ENCODE measurements around the gene CLPTM1. TPM values are rescaled to one million over a fixed set of nuclear protein-coding genes. Genes with fewer than 3 reads are reported as not detected.

CLPTM1 gene
- total and polyA plus RNA-seq, 9 of the 15 experiments (the other 6 are each of a cell fraction or from before 2014, with no cell fraction given), result 0.37 to 96.0 (median 27.5) TPM

DNA sequence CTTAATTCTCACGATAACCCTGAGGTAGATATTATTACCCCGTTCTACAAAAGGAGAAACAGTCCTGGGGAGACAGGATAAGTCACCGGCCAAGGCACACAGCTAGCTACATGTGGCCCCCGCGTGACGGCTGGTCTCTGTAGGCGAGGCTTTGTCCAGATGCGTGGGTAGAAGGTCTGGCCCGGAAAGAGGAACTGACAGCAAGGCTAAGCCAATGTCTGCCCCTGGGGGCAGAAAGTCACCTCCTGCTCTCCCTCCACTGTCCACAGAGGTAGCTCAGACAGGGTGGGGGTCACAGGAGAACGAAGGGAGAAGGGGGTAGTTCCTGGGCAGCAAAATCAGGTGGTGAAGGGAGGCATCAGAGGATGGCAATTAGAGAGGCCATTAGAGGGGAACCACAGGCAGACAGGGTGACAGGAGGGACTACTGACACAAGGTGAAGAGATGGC lies 11.4 kb upstream of the CLPTM1 start (continued):
- TF ChIP-seq CBX8 (IDR thresholded peaks at IDR 0.05; ENCODE audit: borderline replicate concordance, extremely low read depth, low read depth, low read length, poor library complexity, severe bottlenecking), result no peak
- TF ChIP-seq, protein P1, sequence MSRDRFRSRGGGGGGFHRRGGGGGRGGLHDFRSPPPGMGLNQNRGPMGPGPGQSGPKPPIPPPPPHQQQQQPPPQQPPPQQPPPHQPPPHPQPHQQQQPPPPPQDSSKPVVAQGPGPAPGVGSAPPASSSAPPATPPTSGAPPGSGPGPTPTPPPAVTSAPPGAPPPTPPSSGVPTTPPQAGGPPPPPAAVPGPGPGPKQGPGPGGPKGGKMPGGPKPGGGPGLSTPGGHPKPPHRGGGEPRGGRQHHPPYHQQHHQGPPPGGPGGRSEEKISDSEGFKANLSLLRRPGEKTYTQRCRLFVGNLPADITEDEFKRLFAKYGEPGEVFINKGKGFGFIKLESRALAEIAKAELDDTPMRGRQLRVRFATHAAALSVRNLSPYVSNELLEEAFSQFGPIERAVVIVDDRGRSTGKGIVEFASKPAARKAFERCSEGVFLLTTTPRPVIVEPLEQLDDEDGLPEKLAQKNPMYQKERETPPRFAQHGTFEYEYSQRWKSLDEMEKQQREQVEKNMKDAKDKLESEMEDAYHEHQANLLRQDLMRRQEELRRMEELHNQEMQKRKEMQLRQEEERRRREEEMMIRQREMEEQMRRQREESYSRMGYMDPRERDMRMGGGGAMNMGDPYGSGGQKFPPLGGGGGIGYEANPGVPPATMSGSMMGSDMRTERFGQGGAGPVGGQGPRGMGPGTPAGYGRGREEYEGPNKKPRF (IDR thresholded peaks at IDR 0.05; ENCODE audit: low read depth, low read length), result no peak

DNA sequence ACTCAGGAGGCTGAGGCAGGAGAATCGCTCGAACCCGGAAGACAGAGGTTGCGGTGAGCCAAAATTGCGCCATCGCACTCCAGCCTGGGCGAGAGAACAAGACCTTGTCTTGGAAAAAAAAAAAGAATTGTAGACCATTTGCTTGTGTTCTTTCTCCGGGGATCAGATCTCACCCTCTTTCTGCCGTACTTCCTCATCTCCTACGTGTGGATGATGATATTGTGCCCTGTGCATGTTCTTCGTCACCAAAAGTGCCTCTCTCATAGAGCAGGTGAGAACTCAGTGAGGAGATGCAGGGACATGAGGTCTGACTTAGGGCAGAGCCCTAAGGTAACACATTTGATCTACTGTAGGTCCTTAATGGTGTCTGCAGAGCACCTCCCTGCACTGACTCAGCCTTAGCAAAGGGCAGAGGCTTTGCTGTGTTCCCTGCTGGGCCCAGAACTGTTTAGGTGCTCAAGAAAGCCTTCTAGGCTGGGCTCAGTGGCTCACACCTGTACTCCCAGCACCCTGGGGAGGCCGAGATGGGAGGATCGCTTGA lies 8.1 kb upstream of the CLPTM1 start:
- 72% methylated on average over 13 of the region's 13 CpGs for WGBS (ENCODE audit: insufficient coverage, low coverage, missing lambda C conversion rate)
- CTCF ChIA-PET (ENCODE audit: low intra/inter-chr PET ratio), result no interaction called here
- H2AFZ ChIP-seq (ENCODE audit: low read depth, low read length), result no peak overlapping the region
- no peak for DNase-seq (ENCODE audit: extremely low read depth in 1 of 4, low spot score in 3 of 4)
- no peaks in the 10 kb centered on the region for H4K20me1 ChIP-seq (replicated peaks; ENCODE audit: control insufficient read depth, insufficient read depth, low read length)
- POLR2A ChIA-PET, result no interaction called here
- H3K4me2 ChIP-seq (ENCODE audit: insufficient read depth, low read length), result no peak overlapping the region
- in situ Hi-C loops (cut with MboI) (no loop called here), intact Hi-C loops (cut with micrococcal nuclease) (no loop called here)
- H3K27me3 ChIP-seq (ENCODE audit: control insufficient read depth in 2 of 2, insufficient read depth in 2 of 2, low read length in 2 of 2), result no peaks in the 10 kb centered on the region
- H3K4me3 ChIP-seq, result no peak overlapping the region
- H3K27ac ChIP-seq (ENCODE audit: extremely low read depth, low read depth, low read length), result no peak overlapping the region
- H3K9ac ChIP-seq (ENCODE audit: insufficient read depth in 1 of 2, low read depth in 2 of 2, low read length in 2 of 2), result no peak overlapping the region
- no peaks in the 10 kb centered on the region for H3K36me3 ChIP-seq (ENCODE audit: control insufficient read depth, insufficient read depth, low read length)
- no peak for FAIRE-seq
- no peak for TF ChIP-seq SMARCE1 (IDR thresholded peaks at IDR 0.05)
- peak; percentile 62 for TF ChIP-seq CEBPB (tag; IDR thresholded peaks at IDR 0.05)
- TF ChIP-seq, protein P2, sequence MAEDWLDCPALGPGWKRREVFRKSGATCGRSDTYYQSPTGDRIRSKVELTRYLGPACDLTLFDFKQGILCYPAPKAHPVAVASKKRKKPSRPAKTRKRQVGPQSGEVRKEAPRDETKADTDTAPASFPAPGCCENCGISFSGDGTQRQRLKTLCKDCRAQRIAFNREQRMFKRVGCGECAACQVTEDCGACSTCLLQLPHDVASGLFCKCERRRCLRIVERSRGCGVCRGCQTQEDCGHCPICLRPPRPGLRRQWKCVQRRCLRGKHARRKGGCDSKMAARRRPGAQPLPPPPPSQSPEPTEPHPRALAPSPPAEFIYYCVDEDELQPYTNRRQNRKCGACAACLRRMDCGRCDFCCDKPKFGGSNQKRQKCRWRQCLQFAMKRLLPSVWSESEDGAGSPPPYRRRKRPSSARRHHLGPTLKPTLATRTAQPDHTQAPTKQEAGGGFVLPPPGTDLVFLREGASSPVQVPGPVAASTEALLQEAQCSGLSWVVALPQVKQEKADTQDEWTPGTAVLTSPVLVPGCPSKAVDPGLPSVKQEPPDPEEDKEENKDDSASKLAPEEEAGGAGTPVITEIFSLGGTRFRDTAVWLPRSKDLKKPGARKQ (CRISPR knock-in tag; IDR thresholded peaks at IDR 0.05), result no peak
- no peaks in the 10 kb centered on the region for H3K79me2 ChIP-seq (ENCODE audit: control insufficient read depth, insufficient read depth, low read length)
- no peak for ATAC-seq
- H3K4me1 ChIP-seq (replicated peaks in 1 of 2; ENCODE audit: control insufficient read depth in 2 of 2, insufficient read depth in 2 of 2, low read length in 2 of 2), result peaks cover 15 to 42% of the 10 kb centered on the region in 2 experiments; a peak in 4 of 5 replicates
- no peaks in the 10 kb centered on the region for H3K9me3 ChIP-seq (replicated peaks; ENCODE audit: control insufficient read depth, insufficient read depth, low read depth, low read length)
- no peaks in the 10 kb centered on the region for H3K9me1 ChIP-seq (ENCODE audit: control insufficient read depth, insufficient read depth, low read length)
- no TSS peak for BruUV-seq (replicated peaks)

Data from K562 (cell line).